SU-DHL-6 (cell line): Measurements from ENCODE around the gene C11orf65.

Source experiments
- EZH2phosphoT487 ChIP-seq: fragments of 200-600 bp; sonication (generic), shearing (Covaris generic); conservative IDR thresholded peaks from 2 replicates; pipeline ENCODE4 v1.6.1; 2018; ENCODE audit warnings: mild to moderate bottlenecking, antibody characterized with exemption, low read length, moderate library complexity, mixed read lengths
- TF ChIP-seq, protein P1 (sequence below): fragments of 200-600 bp; sonication (generic); IDR thresholded peaks from one replicate; pipeline ENCODE4 v1.5.1; 2017; ENCODE audit warnings: antibody characterized with exemption, mild to moderate bottlenecking, low read length, moderate library complexity; ENCODE audit not compliant: insufficient read depth, poor library complexity, severe bottlenecking

DNA sequence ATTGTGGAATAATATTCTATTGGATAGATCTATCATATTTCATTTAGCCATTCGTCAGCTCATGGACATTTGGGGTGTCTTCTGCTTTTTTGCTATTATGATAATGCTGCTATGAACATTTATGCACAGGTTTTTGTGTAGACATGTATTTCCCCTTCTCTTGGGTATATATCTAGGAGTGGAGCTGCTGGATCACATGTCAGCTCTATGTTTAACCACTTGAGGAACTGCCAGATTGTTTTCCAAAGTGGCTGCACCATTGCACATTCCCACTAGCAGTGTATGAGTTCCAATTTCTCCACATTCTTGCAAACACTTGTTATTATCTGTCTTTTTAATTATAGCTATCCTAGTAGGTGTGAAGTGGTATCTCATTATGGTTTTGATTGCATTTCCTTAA, 75.0 kb downstream of the C11orf65 start:
- TF ChIP-seq, protein P1, sequence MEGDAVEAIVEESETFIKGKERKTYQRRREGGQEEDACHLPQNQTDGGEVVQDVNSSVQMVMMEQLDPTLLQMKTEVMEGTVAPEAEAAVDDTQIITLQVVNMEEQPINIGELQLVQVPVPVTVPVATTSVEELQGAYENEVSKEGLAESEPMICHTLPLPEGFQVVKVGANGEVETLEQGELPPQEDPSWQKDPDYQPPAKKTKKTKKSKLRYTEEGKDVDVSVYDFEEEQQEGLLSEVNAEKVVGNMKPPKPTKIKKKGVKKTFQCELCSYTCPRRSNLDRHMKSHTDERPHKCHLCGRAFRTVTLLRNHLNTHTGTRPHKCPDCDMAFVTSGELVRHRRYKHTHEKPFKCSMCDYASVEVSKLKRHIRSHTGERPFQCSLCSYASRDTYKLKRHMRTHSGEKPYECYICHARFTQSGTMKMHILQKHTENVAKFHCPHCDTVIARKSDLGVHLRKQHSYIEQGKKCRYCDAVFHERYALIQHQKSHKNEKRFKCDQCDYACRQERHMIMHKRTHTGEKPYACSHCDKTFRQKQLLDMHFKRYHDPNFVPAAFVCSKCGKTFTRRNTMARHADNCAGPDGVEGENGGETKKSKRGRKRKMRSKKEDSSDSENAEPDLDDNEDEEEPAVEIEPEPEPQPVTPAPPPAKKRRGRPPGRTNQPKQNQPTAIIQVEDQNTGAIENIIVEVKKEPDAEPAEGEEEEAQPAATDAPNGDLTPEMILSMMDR = no peak
- no peak for TF ChIP-seq EZH2phosphoT487
